GM12872 (cell line): ENCODE data around the gene SLC7A5.
A peak's percentile ranks its signal among the peaks of the same experiment; 100 is the strongest.

Source experiments
- CTCF ChIP-seq: IDR thresholded peaks from 3 replicates; pipeline ENCODE4 v1.5.1; 2011; ENCODE audit warnings: low read depth, mild to moderate bottlenecking, low read length, moderate library complexity; ENCODE audit not compliant: insufficient read depth

SLC7A5 gene

GRCh38 chr16:87895641-87896141, 26.4 kb upstream of the SLC7A5 start:
- no peak for TF ChIP-seq CTCF

GRCh38 chr16:87891764-87892163, 22.5 kb upstream of the SLC7A5 start:
- no peak for TF ChIP-seq CTCF

- peak; percentile 35; the same call in 2 of the 3 replicates for TF ChIP-seq CTCF
These were observed 20.5 kb upstream of the SLC7A5 start for GRCh38 chr16:87889762-87890161.

- no peak for TF ChIP-seq CTCF
These were observed 13.2 kb upstream of the SLC7A5 start for GRCh38 chr16:87882436-87883019.

GRCh38 chr16:87881324-87882200, 12.3 kb upstream of the SLC7A5 start:
- TF ChIP-seq CTCF: no peak

- no peak for TF ChIP-seq CTCF
These were observed 10.9 kb upstream of the SLC7A5 start for GRCh38 chr16:87880117-87880696.

GRCh38 chr16:87878704-87879103, 9.4 kb upstream of the SLC7A5 start:
- TF ChIP-seq CTCF: no peak
